B cell (primary cell): ENCODE data around the gene OR4P4. TPM values are rescaled to one million over a fixed set of nuclear protein-coding genes. Genes with fewer than 3 reads are reported as not detected.

ENCODE experiments used
- ATAC-seq: fragments of 200-7000 bp; cut with Tn5 transposase; one replicate; pipeline ENCODE4 v1.10.0; 2021; ENCODE audit warnings: low read depth, mild to moderate bottlenecking, moderate number of reproducible peaks, moderate library complexity
- CTCF ChIA-PET: fragments of 350-600 bp; sonication (Branson Sonifier 250); formaldehyde crosslinking; loops from one replicate; lab custom pipeline; 2021; ENCODE audit warnings: antibody characterized with exemption, inconsistent platforms; lab: Charles Lee
- POLR2A ChIA-PET: fragments of 350-600 bp; sonication (Branson Sonifier 250); formaldehyde crosslinking; loops from one replicate; lab custom pipeline; 2021; ENCODE audit warnings: antibody characterized with exemption; lab: Charles Lee
- DNase-seq: peaks from one replicate; pipeline ENCODE4 v3.0.0; 2013
- H2AFZ ChIP-seq: 2 replicates; pipeline ENCODE4 v1.6.1; 2012; ENCODE audit warnings: mild to moderate bottlenecking, low read depth, low read length; ENCODE audit not compliant: insufficient read depth, poor library complexity, severe bottlenecking
- H3K27ac ChIP-seq, 2 donors: 1 replicate in 1 of 2; 2 replicates in 1 of 2; pipeline ENCODE4 v1.5.1; 2012 to 2013; ENCODE audit warnings: low read length in 2 of 2, mild to moderate bottlenecking in 2 of 2, moderate library complexity in 1 of 2
- H3K27me3 ChIP-seq, 4 experiments: fragments of 200-600 bp in 1 of 4; sonication (generic) in 1 of 4; replicated peaks in 1 of 4; 1 replicate in 2 of 4; 2 replicates in 2 of 4; pipeline versions ENCODE4 v1.6.1 to v1.7.0; 2013 to 2016; ENCODE audit warnings: low read length in 3 of 4, mild to moderate bottlenecking in 2 of 4, mixed read lengths in 1 of 4, moderate library complexity in 1 of 4; ENCODE audit not compliant: insufficient read depth in 4 of 4, control insufficient read depth in 3 of 4; ENCODE audit errors: control extremely low read depth in 1 of 4
- H3K36me3 ChIP-seq, 2 experiments: replicated peaks in 1 of 2; 1 replicate in 1 of 2; 2 replicates in 1 of 2; pipeline versions ENCODE4 v1.6.1 to v1.7.1; 2013; ENCODE audit warnings: low read length in 1 of 2; ENCODE audit not compliant: insufficient read depth in 2 of 2, control insufficient read depth in 1 of 2; ENCODE audit errors: control extremely low read depth in 1 of 2, extremely low read depth in 1 of 2
- H3K4me1 ChIP-seq, 2 donors: fragments of 200-600 bp in 1 of 2; sonication (generic) in 1 of 2; 1 replicate in 1 of 2; 2 replicates in 1 of 2; pipeline versions ENCODE4 v1.5.1 to v1.6.1; 2013 to 2017; ENCODE audit warnings: low read length in 2 of 2; ENCODE audit not compliant: control insufficient read depth in 2 of 2, insufficient read depth in 2 of 2
- H3K4me2 ChIP-seq: replicated peaks from 2 replicates; pipeline ENCODE3; 2012; ENCODE audit warnings: mild to moderate bottlenecking, low read depth, low read length; ENCODE audit not compliant: poor library complexity, severe bottlenecking
- H3K4me3 ChIP-seq, 5 experiments: fragments of 200-600 bp in 1 of 5; sonication (generic) in 1 of 5; 1 replicate in 3 of 5; 2 replicates in 2 of 5; pipeline versions ENCODE4 v1.5.1 to v1.7.0; 2011 to 2016; ENCODE audit warnings: low read length in 4 of 5, mild to moderate bottlenecking in 4 of 5, low read depth in 2 of 5, control low read depth in 1 of 5, moderate library complexity in 1 of 5; ENCODE audit not compliant: insufficient read depth in 1 of 5; ENCODE audit errors: control extremely low read depth in 1 of 5, extremely low read depth in 1 of 5
- H3K79me2 ChIP-seq: fragments of 200-600 bp; sonication (generic); one replicate; pipeline ENCODE4 v1.6.0; 2016; ENCODE audit warnings: low read length; ENCODE audit not compliant: control insufficient read depth, insufficient read depth
- H3K9ac ChIP-seq: fragments of 200-600 bp; sonication (generic); 2 replicates; pipeline ENCODE4 v1.6.1; 2017; ENCODE audit warnings: mild to moderate bottlenecking, low read length, moderate library complexity
- H3K9me3 ChIP-seq, 3 donors: one replicate each; pipeline versions ENCODE4 v1.6.1 to v1.7.1; 2013; ENCODE audit warnings: low read length in 2 of 3; ENCODE audit not compliant: control insufficient read depth in 2 of 3, insufficient read depth in 1 of 3; ENCODE audit errors: control extremely low read depth in 1 of 3
- H4K20me1 ChIP-seq: 2 replicates; pipeline ENCODE4 v1.6.0; 2012; ENCODE audit warnings: mild to moderate bottlenecking, low read length; ENCODE audit not compliant: insufficient read depth, control insufficient read depth, poor library complexity, severe bottlenecking
- H3K27ac Mint-ChIP-seq: one replicate; pipeline ENCODE4 v1.8.0; 2021; ENCODE audit warnings: mixed read lengths
- H3K27me3 Mint-ChIP-seq: one replicate; pipeline ENCODE4 v1.8.0; 2021; ENCODE audit warnings: mixed read lengths
- H3K4me1 Mint-ChIP-seq: one replicate; pipeline ENCODE4 v1.8.0; 2021; ENCODE audit warnings: mixed read lengths
- H3K4me3 Mint-ChIP-seq: one replicate; pipeline ENCODE4 v1.8.0; 2021; ENCODE audit warnings: mixed read lengths
- H3K9me3 Mint-ChIP-seq: one replicate; pipeline ENCODE4 v1.8.0; 2022; ENCODE audit warnings: mixed read lengths; ENCODE audit not compliant: insufficient read depth
- CTCF ChIP-seq: fragments of 200-600 bp; IDR thresholded peaks from one replicate; pipeline ENCODE4 v1.8.0; 2022; ENCODE audit warnings: antibody characterized with exemption, mild to moderate bottlenecking
- EZH2 ChIP-seq: IDR thresholded peaks from 2 replicates; pipeline ENCODE4 v1.6.1; 2012; ENCODE audit warnings: borderline replicate concordance, low read depth, mild to moderate bottlenecking, moderate library complexity, low read length; ENCODE audit not compliant: insufficient read depth, poor library complexity, severe bottlenecking
- WGBS: methylation state at CpG from one replicate; pipeline ENCODE4 v1.1.5; 2013; ENCODE audit warnings: missing lambda C conversion rate; ENCODE audit not compliant: insufficient coverage; 5-methylcytosine and 5-hydroxymethylcytosine counted together
- intact Hi-C: fragments of 100-400 bp; cut with micrococcal nuclease; formaldehyde crosslinking; loops from one replicate; pipeline ENCODE4 v1.10.0; 2022
- polyA minus RNA-seq: library from RNA; depleted of rRNA, polyadenylated mRNA; stranded (reverse); fragments of >200 nt; gene quantifications from 2 replicates; pipeline ENCODE4 v1.2.3, GENCODE V29; 2012
- polyA plus RNA-seq: library from polyadenylated mRNA; depleted of rRNA; stranded (reverse); fragments of >200 nt; gene quantifications from 2 replicates; pipeline ENCODE4 v1.2.3, GENCODE V29; 2012
- total RNA-seq, 2 donors: library from RNA; stranded (reverse); fragments of 120-200 nt in 1 of 2; gene quantifications; 1 replicate in 1 of 2; 2 replicates in 1 of 2; pipeline versions ENCODE4 v1.2.3 to v1.2.4, GENCODE V29; 2013 to 2022

Gene OR4P4
- total RNA-seq, result not detected in 2 replicates
- total RNA-seq (2013), result not detected
- polyA plus RNA-seq, result not detected in 2 replicates
- not detected in 2 replicates for polyA minus RNA-seq

DNA sequence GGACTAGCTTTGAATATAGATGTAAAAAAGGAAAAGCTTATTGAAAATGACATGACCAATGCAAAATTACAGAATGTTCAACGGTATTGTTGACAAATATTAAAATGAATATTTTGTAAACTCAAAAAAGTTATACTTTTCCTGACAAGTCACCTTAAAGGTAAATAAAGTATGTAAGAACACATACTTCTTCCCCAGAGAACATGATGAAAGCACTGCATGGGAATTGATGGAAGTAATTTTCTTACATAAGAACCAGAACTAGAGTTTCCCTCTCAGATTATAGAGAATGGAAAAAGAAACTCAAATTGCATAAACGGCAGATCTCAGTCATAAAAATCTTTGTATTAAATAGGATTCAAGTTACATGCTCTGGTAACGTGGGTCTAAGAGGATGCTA is at the start of gene OR4P4:
Gene OR4P4, plus strand, starts transcription at position 301 of the 400 bp plus-strand sequence.
- H3K27ac Mint-ChIP-seq, result no peak within 1 kb of the TSS
- H3K4me1 ChIP-seq, result no peaks in the 10 kb centered on the region
- H3K4me3 ChIP-seq, result no peak within 1 kb of the TSS
- no peaks in the 10 kb centered on the region for H3K27me3 ChIP-seq
- H3K9me3 ChIP-seq, result peaks cover 0 to 2% (median 1%) of the 10 kb centered on the region in 3 donors
- H3K9ac ChIP-seq, result no peak within 1 kb of the TSS
- H3K36me3 ChIP-seq, result no peaks in the 10 kb centered on the region
- WGBS, result 100% methylated on average over 1 of the region's 3 CpGs
- CTCF ChIA-PET, result no interaction called here
- H3K27ac ChIP-seq, result no peak within 1 kb of the TSS
- H4K20me1 ChIP-seq, result no peaks in the 10 kb centered on the region
- peaks cover 10% of the 10 kb centered on the region for H3K9me3 Mint-ChIP-seq
- H2AFZ ChIP-seq, result no peak within 1 kb of the TSS
- no peaks in the 10 kb centered on the region for H3K27me3 Mint-ChIP-seq
- H3K4me2 ChIP-seq, result no peak within 1 kb of the TSS
- H3K4me1 Mint-ChIP-seq, result no peaks in the 10 kb centered on the region
- H3K4me3 Mint-ChIP-seq, result no peak within 1 kb of the TSS
- no peaks in the 10 kb centered on the region for H3K79me2 ChIP-seq
- DNase-seq (no peak), ATAC-seq (no peak)
- intact Hi-C loops, result no loop called here
- POLR2A ChIA-PET, result no interaction called here
- TF ChIP-seq EZH2 (no peak), CTCF (no peak)

DNA sequence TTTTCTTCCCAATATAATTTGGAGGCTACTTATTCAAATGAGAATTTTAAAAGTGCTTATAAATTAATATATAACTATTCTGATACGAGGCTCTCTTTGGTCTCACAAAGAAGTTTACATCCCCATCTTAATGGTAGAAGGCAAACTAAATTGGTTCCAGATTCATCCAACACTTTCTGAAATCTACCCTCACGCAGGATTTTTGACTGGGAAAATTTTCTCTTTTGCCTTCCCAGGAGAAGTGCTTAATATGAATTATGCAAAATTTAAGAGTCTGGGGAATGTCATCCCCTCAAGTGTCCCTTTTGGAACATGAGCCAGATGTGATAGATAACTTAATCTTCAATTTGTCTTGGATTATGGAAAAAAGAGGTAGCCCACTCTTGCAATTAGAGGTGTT is 27.4 kb upstream of the OR4P4 start, which contains the start of gene OR4C11:
Gene OR4C11, minus strand, starts transcription at position 101 of the 400 bp plus-strand sequence. CDS start 3,272 bp downstream, outside the sequence.
- CTCF ChIA-PET, result no interaction called here
- Histone ChIP-seq H3K9me3 (peaks cover 0 to 3% (median 2%) of the 10 kb centered on the region in 3 donors), H3K9ac (no peak within 1 kb of the TSS), H2AFZ (no peak within 1 kb of the TSS), H3K4me3 (no peak within 1 kb of the TSS), H3K27me3 (no peaks in the 10 kb centered on the region), H3K4me1 (no peaks in the 10 kb centered on the region), H4K20me1 (no peaks in the 10 kb centered on the region), H3K36me3 (no peaks in the 10 kb centered on the region), H3K4me2 (no peak within 1 kb of the TSS), H3K79me2 (no peaks in the 10 kb centered on the region), H3K27ac (no peak within 1 kb of the TSS)
- intact Hi-C loops, result no loop called here
- H3K9me3 Mint-ChIP-seq, result peaks cover 8% of the 10 kb centered on the region
- H3K27me3 Mint-ChIP-seq, result no peaks in the 10 kb centered on the region
- no peak within 1 kb of the TSS for H3K27ac Mint-ChIP-seq
- no peaks in the 10 kb centered on the region for H3K4me1 Mint-ChIP-seq
- ATAC-seq (no peak), DNase-seq (no peak)
- TF ChIP-seq EZH2 (no peak), CTCF (no peak)
- POLR2A ChIA-PET, result no interaction called here
- no CpG with 5 or more reads among the region's 2 CpGs for WGBS
- no peak within 1 kb of the TSS for H3K4me3 Mint-ChIP-seq
